GM18526 (cell line): ENCODE results near the gene ARMC8.

ENCODE experiments used
- POLR2A ChIP-seq: IDR thresholded peaks from 3 replicates; pipeline ENCODE4 v1.6.1; 2011; ENCODE audit not compliant: insufficient read length; ENCODE audit errors: extremely low read depth

Gene ARMC8

DNA sequence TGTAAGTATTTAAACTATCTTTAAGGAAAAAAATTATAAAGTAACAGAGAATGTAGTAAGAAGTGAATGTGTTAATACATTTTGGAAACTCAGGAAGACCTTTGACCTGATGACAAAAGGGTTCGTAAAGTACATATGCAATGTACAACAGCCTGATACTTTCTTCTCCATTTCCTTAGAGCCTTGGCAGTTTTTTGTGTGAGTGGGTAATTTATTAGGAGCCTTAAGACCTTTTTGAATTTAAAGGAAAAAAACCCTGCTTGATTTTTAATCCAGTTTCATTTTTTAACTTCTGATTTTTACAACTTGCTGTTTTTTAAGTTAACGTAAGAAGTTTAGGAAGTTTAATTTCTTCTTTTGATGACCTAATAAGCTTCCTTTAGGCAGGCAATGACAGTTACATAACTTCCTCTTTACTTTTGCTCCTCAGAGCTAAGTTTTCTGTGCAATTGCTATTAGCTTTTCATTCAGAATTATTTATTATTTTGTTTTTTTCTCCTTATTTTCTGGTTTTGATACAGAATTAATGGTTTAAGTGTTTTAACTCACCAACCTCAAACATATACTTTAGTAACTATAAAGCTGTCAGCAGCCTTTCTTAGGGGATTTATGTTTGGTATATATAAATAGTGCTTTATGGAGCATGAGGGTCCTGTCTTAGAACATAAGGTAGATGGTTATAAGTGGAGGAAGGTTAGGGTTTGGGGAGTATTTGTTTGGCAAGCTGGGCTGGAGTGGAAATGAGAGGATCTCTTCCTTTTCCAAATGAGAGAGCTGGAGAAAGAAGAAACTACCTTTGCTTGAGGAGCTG, 35.2 kb downstream of the ARMC8 start:
- TF ChIP-seq POLR2A, result no peak

GRCh38 chr3:138222942-138223287, 35.8 kb downstream of the ARMC8 start:
- no peak for TF ChIP-seq POLR2A

- TF ChIP-seq POLR2A, result no peak
These were observed 40.5 kb downstream of the ARMC8 start for GRCh38 chr3:138227650-138228049.

DNA sequence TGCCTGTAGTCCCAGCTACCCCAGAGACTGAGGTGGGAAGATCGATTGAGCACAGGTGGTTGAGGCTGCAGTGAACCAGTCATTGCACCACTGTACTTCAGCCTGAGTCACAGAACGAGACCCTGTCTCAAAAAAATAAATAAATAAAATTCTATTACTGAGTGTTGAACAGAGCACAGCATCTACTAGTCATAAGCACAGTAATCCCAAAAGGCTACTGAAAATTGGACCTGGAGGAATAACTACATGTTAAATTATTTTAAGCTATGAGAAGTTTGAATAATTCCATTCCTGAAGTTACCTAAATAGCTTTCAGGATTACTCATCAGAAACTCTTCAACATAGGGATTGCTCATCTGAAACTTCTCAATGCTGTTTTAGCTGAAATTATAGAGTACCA, 43.4 kb downstream of the ARMC8 start:
- no peak for TF ChIP-seq POLR2A

DNA sequence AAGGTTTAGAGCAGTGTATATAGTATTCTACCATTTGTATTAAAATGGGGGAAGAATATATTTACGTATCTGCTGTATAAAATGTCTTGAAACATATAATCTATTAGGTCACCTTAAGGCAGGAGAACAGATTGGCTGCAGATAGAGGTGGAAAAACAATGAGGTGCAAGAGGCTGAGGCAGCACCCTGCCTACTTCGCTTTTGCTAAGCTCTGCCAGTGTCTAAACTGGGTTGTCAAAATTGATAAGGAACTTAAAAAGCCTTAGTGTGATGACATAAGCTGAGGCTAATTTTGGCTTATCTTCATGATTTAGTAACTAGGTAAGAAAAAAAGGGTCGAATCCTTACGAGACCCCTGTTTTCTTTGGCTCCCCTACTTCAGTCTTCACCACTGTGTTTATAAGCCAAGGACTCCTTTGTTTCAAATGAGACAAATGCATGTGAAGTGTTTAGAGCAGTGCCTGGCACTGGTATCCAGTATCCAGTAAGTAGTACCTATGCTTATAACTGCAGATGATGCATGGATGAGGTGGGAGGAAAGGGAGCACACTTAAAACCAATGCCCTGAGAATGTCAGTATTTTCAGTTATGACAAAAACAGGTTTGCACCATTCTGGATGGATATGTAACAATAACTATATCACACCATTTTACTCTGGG, 45.7 kb downstream of the ARMC8 start:
- TF ChIP-seq POLR2A, result no peak

DNA sequence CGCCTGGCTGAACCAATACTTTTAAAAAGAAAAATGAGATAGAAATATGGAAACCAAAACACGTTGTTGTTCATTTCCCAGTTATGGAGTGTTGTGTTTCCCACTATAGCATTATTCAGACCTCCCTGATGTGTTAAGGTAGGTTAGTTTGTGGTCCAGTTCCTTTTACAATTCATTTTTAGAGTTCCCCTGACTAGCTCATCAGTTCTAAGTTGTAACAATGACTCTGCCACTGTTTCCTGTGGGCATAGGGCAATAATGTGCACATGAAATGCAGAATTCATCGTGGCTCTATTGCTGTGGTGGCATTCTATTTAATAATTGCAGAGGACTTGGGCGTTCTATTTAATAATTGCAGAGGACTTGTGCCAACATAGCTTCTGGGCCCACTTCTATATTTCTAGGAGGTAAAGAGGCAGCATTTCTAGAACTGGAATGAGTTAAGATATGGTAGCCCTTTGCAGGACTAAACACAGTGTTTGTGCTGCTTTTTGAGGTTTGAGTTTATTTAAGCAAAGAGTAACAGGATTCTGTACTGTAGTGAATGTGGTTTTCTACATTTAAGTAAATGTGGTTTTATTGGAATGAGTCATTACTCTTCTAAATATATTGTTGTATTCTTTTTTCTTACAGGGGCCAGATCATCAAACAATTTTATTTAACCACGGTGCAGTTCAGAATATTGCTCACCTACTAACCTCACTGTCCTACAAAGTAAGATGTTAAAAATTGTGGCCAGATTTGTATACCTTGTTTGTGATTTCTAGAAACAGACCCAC, 47.5 kb downstream of the ARMC8 start:
- TF ChIP-seq POLR2A, result no peak

DNA sequence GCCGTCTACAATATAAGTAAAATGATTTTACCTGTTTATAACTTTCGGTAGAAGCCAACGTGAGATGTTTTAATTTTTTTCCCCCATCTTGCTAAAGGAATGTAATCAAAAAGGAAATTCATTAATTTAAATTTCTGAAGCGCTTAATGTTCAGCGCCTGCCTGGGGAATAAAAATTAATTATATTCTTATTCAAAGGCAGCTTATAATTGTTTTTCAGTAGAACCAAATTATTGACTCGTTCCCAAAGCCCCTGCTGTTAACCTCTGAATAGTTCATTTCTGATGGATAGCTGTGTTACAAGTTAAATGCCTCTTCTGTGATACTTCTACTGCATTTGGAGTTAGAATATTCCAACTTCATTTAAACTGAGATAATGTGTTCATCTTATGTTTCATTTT, 51.6 kb downstream of the ARMC8 start:
- no peak for TF ChIP-seq POLR2A

GRCh38 chr3:138241061-138241460, 54.0 kb downstream of the ARMC8 start:
- no peak for TF ChIP-seq POLR2A

GRCh38 chr3:138241676-138242075, 54.6 kb downstream of the ARMC8 start:
- TF ChIP-seq POLR2A, result no peak

GRCh38 chr3:138242466-138242865, 55.4 kb downstream of the ARMC8 start:
- TF ChIP-seq POLR2A, result no peak

- no peak for TF ChIP-seq POLR2A
These were observed 57.9 kb downstream of the ARMC8 start for GRCh38 chr3:138245026-138245425.

- no peak for TF ChIP-seq POLR2A
These were observed 62.5 kb downstream of the ARMC8 start for GRCh38 chr3:138249636-138250035.

DNA sequence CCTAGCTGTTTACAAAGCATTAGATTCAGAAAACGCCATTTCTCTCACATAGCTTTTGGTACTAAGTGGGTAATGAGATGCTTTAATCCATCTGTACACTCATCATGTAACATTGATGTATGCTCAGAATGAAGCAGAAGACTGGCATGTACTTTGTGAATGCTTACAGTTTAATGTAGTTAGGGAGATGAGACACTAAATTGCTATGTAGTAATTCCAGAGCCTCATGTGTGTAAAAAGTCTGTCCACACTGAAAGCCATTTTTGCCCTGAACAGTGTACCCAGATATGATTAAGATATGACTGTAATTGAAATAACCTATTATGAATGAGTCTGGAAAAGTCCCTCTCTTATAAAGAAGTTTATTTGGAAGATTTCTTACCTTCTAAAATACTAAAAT, 66.5 kb downstream of the ARMC8 start:
- TF ChIP-seq POLR2A, result no peak

GRCh38 chr3:138254216-138254615, 67.1 kb downstream of the ARMC8 start:
- TF ChIP-seq POLR2A, result no peak

DNA sequence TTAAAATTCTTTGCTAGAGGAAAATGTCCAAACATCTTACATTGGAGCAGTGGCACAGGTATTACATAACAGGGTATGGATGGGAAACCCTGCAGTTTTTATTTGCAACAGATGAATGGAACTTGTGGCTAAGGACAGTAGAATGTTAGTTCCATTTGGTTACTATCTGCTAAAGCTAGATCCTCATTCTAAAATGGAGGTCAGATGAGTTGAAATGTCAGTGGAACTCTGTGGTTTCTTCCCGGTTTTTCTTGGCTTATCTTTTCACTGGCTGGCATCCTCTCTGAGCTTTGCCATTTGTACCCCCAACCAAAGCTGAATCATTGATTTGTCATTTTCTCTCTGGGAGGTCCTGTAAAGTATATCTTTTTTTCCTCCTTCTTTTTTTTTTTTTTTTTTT, 68.9 kb downstream of the ARMC8 start:
- TF ChIP-seq POLR2A, result no peak

DNA sequence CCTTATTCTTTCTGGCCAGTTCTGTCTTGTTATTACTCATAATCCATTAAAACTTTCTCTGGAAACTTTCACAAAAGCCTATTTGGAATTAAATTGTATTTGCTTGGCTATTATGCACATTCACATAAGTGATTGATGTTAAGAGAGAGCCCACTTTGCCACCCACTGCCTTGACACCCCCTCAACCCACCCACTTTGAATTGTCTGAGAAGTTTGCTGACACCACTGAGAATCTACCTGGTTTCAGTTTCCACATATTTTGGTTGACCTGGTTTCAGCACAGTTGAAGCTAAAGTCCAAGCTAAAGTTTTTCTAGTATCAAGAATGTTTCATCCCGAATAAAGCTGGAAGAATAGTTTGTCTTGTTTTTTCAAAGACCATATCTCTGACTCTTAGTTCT, 70.9 kb downstream of the ARMC8 start:
- TF ChIP-seq POLR2A, result no peak
